Neural progenitor cell (in vitro differentiated cells): Measurements from ENCODE around the gene WDR45B.

Source experiments
- EZH2phosphoT487 ChIP-seq: fragments of 200-600 bp; sonication (generic); IDR thresholded peaks from 2 replicates; pipeline ENCODE4 v1.6.1; 2017; ENCODE audit warnings: antibody characterized with exemption
- TF ChIP-seq, protein P1 (sequence below): fragments of 200-600 bp; sonication (generic); IDR thresholded peaks from 2 replicates; pipeline ENCODE4 v1.5.1; 2017; ENCODE audit warnings: antibody characterized with exemption, mild to moderate bottlenecking

DNA sequence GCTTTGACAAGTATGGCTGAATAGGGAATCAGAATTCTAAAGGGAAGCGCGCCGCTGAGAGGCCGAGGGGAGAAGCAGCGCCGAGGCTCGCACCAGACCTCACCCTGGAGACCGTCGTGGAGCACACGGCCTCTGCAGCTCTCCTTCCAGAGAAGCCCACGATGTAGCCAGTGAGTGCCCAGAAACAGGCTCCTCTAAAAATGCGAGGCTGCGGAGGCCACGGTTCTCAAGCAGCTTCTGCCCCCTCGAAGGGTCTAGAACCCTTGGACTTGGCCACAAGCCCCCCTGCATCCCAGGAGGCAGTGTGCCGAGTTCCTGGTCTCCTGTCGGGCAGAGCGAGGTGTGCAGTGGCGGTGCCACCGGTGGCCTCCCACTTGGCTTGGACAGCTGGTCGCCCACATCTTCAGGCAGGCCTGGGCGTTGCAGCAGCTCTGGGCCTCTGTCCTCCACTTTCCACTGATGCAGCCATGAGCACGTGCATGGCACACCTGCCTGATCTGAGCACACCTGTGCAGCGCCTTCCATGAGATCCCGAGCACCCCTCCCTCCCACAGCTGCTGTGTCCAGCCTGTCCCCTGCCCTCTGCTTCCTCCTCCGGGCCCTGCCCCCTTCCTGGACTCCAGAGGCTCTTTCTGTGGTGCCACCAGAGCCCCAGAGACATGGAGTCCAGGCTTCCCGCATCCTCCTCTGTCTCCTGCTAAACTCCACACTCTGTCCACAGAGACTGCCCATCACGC lies 18.9 kb upstream of the WDR45B start:
- TF ChIP-seq, protein P1, sequence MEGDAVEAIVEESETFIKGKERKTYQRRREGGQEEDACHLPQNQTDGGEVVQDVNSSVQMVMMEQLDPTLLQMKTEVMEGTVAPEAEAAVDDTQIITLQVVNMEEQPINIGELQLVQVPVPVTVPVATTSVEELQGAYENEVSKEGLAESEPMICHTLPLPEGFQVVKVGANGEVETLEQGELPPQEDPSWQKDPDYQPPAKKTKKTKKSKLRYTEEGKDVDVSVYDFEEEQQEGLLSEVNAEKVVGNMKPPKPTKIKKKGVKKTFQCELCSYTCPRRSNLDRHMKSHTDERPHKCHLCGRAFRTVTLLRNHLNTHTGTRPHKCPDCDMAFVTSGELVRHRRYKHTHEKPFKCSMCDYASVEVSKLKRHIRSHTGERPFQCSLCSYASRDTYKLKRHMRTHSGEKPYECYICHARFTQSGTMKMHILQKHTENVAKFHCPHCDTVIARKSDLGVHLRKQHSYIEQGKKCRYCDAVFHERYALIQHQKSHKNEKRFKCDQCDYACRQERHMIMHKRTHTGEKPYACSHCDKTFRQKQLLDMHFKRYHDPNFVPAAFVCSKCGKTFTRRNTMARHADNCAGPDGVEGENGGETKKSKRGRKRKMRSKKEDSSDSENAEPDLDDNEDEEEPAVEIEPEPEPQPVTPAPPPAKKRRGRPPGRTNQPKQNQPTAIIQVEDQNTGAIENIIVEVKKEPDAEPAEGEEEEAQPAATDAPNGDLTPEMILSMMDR: no peak
- no peak for TF ChIP-seq EZH2phosphoT487
